Stimulated activated CD4-positive, alpha-beta T cell treated with anti-CD3 and anti-CD28 coated beads, Interleukin-4, amount 100 ng/mL, for 1 hour (primary cell): ENCODE results near the gene PRKCE.

ENCODE experiments used
- DNase-seq: peaks from one replicate; pipeline ENCODE4 v3.0.0-alpha.2; 2020

PRKCE gene

GRCh38 chr2:45651415-45652089 is at the start of gene PRKCE:
TSS of gene PRKCE (plus strand) at chr2:45651675.
- peak; percentile 65 for DNase-seq

- DNase-seq: no peak
Measured at GRCh38 chr2:45602624-45603023, 48.9 kb upstream of the PRKCE start.

DNA sequence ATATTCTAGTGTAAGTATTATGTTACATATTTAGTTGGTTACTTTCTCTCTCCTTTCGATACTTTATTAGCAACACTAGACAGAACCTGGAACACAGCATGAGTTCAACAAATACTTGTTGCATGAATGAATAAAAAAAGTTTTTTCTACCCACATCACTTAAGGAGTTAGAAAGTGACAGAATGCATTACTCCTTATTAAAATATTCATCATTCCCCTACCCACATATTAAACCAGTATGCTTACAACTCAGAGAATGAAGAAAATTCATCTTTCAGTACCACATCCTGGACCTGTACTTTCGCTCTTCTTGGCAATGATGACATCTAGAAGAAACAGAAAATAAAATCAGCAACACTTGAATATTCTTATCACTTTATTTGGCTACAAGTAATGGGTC is 46.4 kb upstream of the PRKCE start:
- DNase-seq: no peak

DNA sequence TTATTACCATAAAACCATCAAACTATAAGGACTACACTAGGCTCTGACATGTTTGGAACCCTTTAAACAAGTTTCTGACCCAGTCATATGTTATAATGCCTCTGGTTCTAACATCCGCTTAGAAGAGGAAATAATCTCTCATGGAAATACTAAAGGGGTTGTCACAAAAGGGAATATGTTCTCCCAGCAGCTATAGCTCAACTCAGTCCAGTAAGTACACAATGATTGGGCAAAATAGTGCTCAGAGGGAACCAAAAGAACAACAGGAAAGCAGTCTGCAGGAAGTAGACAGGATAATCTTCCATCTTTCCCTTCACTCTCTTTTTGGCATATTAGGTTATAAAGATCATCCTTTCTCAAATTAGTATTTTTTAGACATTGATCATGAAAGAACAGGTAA is 44.7 kb upstream of the PRKCE start:
- no peak for DNase-seq

DNA sequence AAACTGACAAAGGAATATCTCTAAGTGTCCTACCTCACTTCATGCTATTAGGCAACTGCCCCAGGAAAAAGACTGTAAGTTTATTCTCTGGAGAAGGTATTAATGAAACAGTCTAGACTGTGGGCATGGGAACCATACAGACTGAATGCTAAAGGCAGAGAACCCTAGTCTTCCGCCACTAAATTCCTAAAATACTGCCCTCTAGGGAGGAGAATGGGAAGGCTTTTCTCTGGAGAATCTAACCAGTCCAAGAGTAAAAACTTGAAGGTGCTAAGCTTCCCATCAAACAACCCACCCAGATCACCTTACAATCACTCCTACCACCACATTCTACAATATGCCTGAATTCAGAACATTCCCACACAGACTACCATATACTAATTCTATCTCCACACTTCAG is 43.8 kb upstream of the PRKCE start:
- no peak for DNase-seq

GRCh38 chr2:45610281-45611019 is 41.0 kb upstream of the PRKCE start:
- DNase-seq: peak; percentile 31

GRCh38 chr2:45611020-45611859 is 40.2 kb upstream of the PRKCE start, which contains the start of gene SRBD1:
TSS of gene SRBD1 (minus strand) at chr2:45611267. CDS start at chr2:45605441, 5,826 bp downstream.
- DNase-seq: peak; percentile 92

GRCh38 chr2:45612285-45612684 is 39.2 kb upstream of the PRKCE start:
- DNase-seq: no peak

GRCh38 chr2:45612731-45613130 is 38.7 kb upstream of the PRKCE start:
- no peak for DNase-seq

GRCh38 chr2:45614330-45614729 is 37.1 kb upstream of the PRKCE start:
- no peak for DNase-seq

GRCh38 chr2:45614871-45615415 is 36.5 kb upstream of the PRKCE start:
- no peak for DNase-seq

GRCh38 chr2:45616658-45617411 is 34.6 kb upstream of the PRKCE start:
- DNase-seq: no peak

- DNase-seq: no peak
Measured at GRCh38 chr2:45617496-45617895, 34.0 kb upstream of the PRKCE start.

DNA sequence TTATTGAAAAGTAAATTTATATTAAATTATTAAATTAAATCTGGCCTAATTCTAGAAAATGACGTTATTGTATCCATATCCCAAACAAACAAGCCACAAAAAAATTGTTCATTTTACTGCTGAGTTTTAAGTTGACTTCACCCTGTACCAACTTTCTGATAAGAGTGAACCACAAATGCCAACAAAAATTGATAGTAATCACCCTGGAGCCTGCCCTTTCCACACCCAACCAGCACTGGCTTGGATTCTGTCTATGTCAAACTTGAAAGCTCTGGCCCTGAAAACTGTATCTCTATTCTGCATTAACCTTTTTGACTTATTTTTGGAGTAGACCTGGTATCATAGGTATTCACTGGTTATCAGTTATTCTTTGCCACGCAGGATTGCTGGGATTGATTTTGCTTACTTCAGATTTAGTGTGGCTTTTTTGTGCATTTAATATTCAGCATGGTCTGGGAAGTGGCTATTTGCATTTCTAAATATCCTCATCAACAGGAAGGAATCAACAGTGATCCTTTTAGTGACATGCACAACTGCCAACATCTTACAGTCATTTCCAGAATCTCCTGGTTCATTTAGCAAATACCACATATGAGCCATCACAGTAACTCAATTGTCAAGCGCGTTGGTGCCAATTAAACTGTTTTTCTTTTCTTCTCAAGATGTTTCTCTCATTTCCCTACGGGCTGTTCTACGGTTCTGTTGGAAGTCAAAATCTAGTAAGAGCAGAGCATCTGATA is 29.0 kb upstream of the PRKCE start:
- DNase-seq: no peak

- no peak for DNase-seq
Measured at GRCh38 chr2:45623098-45623497, 28.4 kb upstream of the PRKCE start.

- DNase-seq: no peak
Measured at GRCh38 chr2:45625824-45626223, 25.7 kb upstream of the PRKCE start.

DNA sequence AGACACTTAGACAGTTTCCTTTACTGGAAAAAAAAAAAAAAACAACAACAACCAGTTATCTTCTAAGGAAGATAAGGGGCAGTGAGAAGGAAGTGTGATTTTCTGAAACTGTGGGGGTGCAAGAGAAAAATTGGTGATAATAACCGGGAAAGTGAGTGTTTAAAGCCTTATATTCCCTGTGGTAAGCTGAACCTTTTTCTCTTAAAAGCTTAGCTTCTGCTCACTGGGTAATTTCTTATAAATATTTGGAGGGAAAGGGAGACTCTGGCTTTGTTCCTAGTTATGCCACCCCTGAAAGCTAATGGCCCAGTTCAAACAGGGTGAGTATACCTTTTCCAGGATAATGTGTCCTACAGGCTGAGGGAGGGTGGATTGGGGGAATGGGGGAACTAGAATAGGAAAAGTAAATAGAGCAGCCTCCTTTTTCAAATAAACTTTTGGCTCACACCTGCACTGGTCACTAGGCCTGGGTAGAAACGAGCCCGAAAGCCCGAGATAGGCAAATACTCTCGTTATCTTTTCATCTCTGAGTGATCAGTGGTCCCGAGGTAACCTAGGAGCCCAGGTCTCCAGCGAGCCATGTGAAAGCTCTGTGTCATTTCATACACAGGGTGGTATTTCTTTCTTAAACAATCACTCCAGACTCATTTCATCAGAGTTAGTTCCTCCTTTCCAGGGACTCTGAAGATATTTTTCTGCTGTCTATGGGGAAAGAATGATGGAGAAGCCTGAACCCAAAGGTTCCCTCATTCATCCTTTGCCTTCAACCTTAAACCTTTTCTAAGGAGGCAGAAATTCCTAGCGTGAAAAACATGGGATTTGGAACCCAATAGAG is 24.9 kb upstream of the PRKCE start:
- no peak for DNase-seq

GRCh38 chr2:45627911-45628310 is 23.6 kb upstream of the PRKCE start:
- no peak for DNase-seq

GRCh38 chr2:45629971-45630370 is 21.5 kb upstream of the PRKCE start:
- DNase-seq: no peak

GRCh38 chr2:45631319-45631718 is 20.2 kb upstream of the PRKCE start:
- DNase-seq: no peak

DNA sequence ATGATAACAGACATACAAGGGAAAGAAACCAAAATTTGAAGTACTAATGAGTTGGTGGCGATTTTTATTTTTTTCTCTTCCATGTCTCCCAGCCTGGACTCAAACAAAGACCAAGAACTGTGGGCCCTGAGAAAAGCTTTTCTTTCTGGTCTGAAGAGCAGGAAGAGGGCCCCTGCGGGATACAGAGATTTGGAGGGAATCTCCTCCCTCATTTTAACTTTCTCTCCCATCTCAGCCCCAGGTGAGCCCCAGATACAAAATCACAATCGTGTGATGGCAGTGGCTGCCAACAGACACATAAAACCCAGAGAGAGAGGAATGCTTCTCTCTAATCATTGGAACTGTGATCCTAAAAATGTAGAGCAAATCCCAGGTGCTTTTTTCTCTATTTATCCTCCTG is 19.5 kb upstream of the PRKCE start:
- DNase-seq: no peak
